ENCODE measurements around the gene CYB561D2.

CYB561D2 gene

GRCh38 chr3:50341996-50342650 is 8.5 kb upstream of the CYB561D2 start:
- DNase-seq (ENCODE audit: low read depth in 2 of 2): no peak

- no peak for DNase-seq (ENCODE audit: low read depth in 2 of 2)
These were observed 7.6 kb upstream of the CYB561D2 start for GRCh38 chr3:50342813-50343633.

- no peak for DNase-seq (ENCODE audit: low read depth in 2 of 2)
These were observed 5.7 kb upstream of the CYB561D2 start for GRCh38 chr3:50345008-50345407.

GRCh38 chr3:50345586-50346234 is 5.0 kb upstream of the CYB561D2 start, which contains the start of gene ZMYND10:
Gene ZMYND10 (minus strand): TSS chr3:50345732. CDS start chr3:50345579, 153 bp downstream.
- DNase-seq (ENCODE audit: low read depth in 2 of 2): peak in 1 of 2 donors; percentile 47

- peak in 1 of 2 donors; percentile 50 for DNase-seq (ENCODE audit: low read depth in 2 of 2)
These were observed 3.4 kb upstream of the CYB561D2 start for GRCh38 chr3:50347187-50347813.

GRCh38 chr3:50350213-50350526 is 492 bp upstream of the CYB561D2 start:
- no peak for DNase-seq (ENCODE audit: low read depth in 2 of 2)

GRCh38 chr3:50351323-50351697 is 648 bp downstream of the CYB561D2 start:
- DNase-seq (ENCODE audit: low read depth in 2 of 2): no peak

GRCh38 chr3:50352781-50353180 is 2.1 kb downstream of the CYB561D2 start:
- DNase-seq (ENCODE audit: low read depth in 2 of 2): no peak

- no peak for DNase-seq (ENCODE audit: low read depth in 2 of 2)
These were observed 2.8 kb downstream of the CYB561D2 start for GRCh38 chr3:50353245-50354004.

- no peak for DNase-seq (ENCODE audit: low read depth in 2 of 2)
These were observed 3.6 kb downstream of the CYB561D2 start for GRCh38 chr3:50354186-50354764.

- no peak for DNase-seq (ENCODE audit: low read depth in 2 of 2)
These were observed 4.2 kb downstream of the CYB561D2 start for GRCh38 chr3:50354850-50355249.

GRCh38 chr3:50355829-50356552 is 5.3 kb downstream of the CYB561D2 start:
- DNase-seq (ENCODE audit: low read depth in 2 of 2): no peak

- no peak for DNase-seq (ENCODE audit: low read depth in 2 of 2)
These were observed 5.9 kb downstream of the CYB561D2 start for GRCh38 chr3:50356553-50356952.

GRCh38 chr3:50357481-50357880 is 6.8 kb downstream of the CYB561D2 start:
- no peak for DNase-seq (ENCODE audit: low read depth in 2 of 2)

GRCh38 chr3:50358355-50358910 is 7.8 kb downstream of the CYB561D2 start:
- no peak for DNase-seq (ENCODE audit: low read depth in 2 of 2)

- peak; percentile 83 to 91 for DNase-seq (ENCODE audit: low read depth in 2 of 2)
These were observed 8.5 kb downstream of the CYB561D2 start, which contains the start of gene TMEM115 for GRCh38 chr3:50358911-50359759. Gene TMEM115 (minus strand): TSS chr3:50359521. CDS start chr3:50359063, 458 bp downstream.

GRCh38 chr3:50359760-50360110 is 9.1 kb downstream of the CYB561D2 start:
- no peak for DNase-seq (ENCODE audit: low read depth in 2 of 2)

GRCh38 chr3:50364573-50365079 is 14.0 kb downstream of the CYB561D2 start:
- DNase-seq (ENCODE audit: low read depth in 2 of 2): no peak
